GM18868 (cell line): ENCODE measurements around the gene ACER3.
A peak's percentile ranks its signal among the peaks of the same experiment; 100 is the strongest.
"Not testable (repeated sequence)": the region's sequence is repeated elsewhere in the genome, so short reads cannot be mapped to it uniquely, and the experiment has no call there.

Experiments
- ATAC-seq: cut with Tn5 transposase; IDR thresholded peaks from one replicate; pipeline ENCODE4 v1.9.1; 2021; ENCODE audit warnings: mild to moderate bottlenecking, moderate library complexity; ENCODE audit not compliant: unreplicated experiment

Gene ACER3

DNA sequence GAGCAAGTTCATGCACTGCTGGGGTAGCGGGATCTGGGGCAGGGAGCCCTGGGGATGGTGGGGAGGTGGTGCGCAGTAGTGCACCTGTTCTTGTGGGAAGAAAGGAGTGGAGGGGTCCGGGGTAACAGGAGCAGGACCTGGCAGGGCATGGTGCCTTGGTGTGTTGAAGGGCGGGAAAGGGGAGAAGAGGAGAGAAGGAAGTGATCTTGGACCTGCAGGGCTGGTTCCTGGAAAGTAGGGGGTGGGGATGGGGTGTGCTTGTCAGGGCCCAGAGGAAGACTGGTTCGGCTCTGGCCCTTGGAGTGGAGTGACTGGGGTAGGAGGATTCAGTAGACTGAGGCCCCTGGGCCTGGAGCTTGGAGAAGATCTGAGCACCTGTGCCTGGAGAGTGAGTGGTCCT is 195.2 kb downstream of the ACER3 start:
- ATAC-seq: no peak

DNA sequence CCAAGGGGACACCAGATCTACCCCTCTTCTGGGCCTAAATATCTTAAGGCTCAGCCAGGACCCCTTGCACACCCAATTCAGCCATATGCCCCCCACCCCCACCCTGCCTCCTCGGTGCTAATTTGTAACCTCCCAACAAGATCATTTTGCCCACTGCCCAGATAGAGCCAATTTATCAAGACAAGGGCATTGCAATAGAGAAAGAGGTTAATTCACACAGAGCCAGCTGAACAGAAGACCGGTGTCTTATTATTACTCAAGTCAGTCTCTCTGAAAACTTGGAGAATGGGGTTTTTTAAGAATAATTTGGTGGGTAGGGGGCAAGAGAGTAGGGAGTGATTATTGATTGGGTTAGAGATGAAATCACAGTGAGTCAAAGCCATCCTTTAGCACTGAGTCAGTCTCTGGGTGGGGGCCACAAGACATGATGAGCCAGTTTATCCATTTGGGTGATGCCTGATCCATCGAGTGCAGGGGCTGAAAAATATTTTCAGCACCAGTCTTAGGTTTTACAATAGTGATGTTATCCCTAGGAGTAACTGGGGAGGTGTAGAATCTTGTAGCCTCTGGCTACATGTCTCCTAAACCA is 196.2 kb downstream of the ACER3 start:
- ATAC-seq: no peak

GRCh38 chr11:77057938-77058474 is 197.3 kb downstream of the ACER3 start:
- ATAC-seq: no peak

DNA sequence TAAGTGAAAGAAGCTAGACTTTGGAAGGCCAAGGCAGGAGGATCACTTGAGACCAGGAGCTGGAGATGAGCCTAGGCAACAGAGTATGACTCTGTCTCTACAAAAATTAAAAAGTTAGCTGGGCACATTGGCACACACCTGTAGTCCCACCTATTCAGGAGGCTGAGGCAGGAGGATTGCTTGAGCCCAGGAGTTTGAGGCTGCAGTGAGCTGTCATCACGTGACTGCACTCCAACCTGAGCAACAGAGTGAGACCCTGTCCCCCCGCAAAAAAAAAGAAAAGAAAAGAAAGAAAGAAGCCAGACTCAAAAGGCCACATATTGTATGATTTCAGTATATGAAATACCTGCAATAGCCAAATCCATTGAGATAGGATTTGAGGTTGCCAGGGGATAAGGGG is 198.2 kb downstream of the ACER3 start:
- ATAC-seq: no peak

DNA sequence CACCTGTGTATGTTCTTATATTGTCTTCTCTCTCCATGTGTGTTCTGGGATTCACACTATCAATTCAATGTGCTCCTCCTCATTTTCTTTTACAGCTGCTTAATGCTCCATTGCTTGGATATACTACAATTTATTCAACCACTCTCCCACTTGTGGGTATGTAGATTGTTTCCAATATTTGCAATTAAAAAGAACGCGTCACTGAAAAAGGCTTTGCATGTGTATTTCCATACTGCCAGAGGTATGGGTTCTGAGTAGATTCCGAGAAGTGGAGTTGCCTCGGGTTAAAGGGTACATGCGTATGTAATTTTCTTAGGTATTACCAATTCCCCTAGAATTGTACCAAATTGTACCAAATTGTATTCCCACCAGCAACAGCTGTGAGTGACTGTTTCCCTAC is 199.1 kb downstream of the ACER3 start:
- ATAC-seq: no peak

DNA sequence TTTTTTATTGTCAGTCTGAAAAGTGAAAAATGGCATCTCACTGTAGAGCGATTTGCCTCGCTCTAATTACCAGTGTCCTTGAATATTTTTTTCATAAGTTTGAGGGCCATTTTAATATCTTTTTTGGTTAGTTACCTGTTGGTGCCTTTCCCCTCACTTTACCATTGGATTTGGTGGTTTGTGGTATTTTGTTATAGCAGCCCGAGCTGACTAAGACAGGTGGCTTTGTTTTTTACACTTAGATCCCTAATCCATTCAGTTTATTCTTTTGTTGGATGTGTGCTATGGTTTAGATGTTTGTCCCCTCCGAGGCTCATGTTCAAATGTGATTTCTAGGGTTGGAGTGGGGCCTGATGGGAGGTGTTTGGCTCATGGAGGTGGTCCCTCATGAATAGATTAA is 199.5 kb downstream of the ACER3 start:
- ATAC-seq: no peak

DNA sequence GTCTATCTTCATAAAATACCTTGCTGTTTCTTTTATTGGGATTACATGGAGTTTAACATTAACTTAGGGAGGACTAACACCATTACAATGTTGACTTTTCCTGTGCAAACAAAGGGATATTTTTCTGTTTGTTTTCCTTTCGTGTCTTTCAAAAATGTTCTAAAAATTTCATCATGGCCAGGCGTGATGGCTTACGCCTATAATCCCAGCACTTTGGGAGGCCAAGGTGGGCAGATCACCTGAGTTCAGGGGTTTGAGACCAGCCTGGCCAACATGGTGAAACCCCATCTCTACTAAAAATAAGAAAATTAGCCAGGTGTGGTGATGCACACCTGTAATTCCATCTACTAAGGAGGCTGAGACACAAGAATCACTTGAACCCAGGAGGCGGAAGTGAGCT is 200.5 kb downstream of the ACER3 start:
- ATAC-seq: not testable (repeated sequence)

- no peak for ATAC-seq
Observed at GRCh38 chr11:77062924-77063323, 202.2 kb downstream of the ACER3 start.

- no peak for ATAC-seq
Observed at GRCh38 chr11:77063407-77063806, 202.7 kb downstream of the ACER3 start.

DNA sequence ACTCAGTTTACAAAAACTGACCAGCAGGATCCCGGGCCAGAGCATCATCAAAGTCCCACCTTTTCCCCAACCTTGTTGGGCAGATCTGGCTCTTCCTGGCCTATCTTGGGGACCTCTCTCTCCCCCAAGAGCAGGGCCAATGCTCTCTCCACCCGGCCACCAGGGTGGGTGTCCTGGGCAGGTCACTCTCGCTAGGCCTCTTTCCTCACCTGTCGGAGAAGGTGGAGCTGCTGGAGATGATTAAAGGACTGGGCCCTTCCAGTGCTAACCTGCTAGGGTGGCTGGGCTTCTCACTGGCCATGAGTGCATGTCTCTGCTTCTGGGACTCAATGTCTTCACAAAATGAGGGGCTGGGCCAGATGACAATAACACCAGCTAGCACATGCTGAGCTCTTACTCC is 203.1 kb downstream of the ACER3 start:
- ATAC-seq: no peak

DNA sequence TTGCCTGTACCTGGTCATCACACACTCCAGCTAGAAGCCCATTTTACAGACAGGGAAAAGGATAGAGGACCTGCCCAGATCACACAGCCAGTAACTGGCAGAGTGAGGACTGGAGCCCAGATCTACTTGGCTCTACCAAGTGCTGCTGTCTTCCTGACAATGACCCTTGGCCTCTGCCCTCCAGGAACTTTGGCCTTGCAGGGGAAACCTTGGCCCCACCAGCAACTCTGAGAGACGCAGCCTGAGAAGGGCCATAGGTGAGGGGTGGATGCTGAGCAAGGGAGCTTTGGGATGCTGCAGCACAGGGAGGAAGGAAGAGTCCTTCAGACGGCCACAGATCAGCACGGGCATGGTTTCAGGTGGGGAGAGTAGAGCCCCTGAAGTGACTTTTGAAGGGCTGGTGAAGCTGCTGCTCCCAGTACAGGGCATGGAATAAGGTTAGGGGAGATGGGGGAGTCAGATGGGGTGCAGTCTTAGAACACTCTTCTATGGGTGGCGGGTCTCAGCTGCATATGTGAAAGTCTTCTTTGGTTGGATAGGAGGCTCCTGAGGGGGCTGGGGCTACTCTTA is 204.0 kb downstream of the ACER3 start:
- ATAC-seq: no peak

GRCh38 chr11:77065878-77066228 is 205.1 kb downstream of the ACER3 start:
- no peak for ATAC-seq

DNA sequence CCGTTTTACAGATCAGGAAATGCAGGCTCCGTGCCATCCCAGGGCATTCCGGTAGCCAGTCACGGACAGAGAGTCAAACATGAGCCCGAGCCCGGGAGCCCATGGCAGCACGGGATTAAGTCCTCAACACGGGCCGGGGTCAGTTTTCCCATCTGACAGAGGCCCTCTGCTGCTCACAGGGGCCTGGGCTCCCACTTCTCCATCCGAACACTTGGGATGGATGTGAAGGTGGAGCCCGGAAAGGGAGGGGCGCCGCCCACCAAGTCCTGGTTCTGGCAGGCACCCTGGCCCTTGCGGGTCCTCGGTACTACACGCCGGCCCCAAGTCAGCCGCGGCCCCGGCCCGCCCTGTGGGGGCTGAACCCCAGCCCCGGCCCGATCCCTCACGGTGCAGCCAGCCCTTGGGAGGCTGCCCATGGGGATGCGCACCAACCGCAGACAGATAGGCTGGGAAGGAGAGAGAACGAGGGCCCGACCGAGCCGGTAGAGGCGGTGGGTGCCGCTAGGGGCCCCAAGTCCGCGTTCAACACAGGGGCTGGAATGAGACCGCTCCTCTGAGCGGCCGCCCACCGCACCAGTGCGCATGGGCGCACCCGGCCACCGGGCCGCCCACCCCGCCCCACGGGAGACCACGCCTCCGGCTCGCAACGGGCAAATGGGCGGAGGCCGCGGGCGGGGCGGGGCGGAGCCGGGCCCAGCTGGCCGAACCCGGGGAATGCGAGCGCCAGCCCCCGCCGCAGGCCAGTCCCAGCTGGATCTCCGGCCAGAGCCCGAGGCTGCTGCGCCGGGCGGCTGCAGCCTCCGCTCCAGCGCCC is 205.7 kb downstream of the ACER3 start, which contains the start of gene CAPN5:
Gene CAPN5, plus strand, starts transcription at position 743 of the 814 bp plus-strand sequence. CDS start 17,916 bp downstream, outside the sequence.
- peak; percentile 93 for ATAC-seq

GRCh38 chr11:77067861-77068443 is 207.2 kb downstream of the ACER3 start:
- no peak for ATAC-seq

DNA sequence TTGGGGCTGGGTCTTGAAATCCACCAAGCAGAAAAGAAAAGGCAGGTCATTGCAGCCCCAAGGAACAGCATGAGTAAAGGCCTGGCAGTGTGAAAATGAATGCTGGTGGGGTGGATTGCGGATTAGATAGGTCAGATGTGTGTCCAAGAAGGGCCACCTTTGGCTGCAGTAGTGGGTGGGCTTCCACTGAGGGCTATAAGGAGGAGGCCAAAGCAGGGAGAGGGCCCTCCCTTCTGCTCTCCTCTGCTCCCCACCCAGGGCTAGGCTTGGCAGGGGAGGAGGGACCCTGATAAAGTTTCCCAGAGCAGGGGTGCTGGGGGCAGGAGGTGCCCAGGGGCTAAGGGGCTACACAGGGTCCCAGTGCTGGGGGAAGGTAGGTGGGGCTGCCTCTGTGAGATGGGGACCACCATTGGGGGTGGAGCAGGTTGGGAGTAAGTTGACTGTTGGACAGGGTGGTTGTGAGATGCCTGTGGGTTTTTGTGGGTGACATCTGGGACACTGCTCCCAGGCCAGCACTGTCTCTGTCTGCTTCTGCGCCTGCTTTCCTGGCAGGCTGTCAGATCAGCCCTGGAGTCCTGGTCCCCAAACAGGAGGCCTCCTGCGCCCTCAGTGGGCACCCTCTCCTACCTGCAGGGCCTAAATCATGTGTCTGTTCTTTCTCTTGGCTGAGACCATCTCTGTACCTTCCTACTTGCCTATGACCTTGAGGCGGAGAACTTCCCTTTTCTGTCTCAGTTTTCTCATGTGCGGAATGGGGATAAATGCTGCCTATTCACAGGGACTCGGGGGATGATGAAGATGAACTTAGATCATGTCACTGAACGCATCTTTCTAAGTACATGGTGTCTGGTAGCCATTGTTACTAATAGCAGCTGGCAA is 208.0 kb downstream of the ACER3 start:
- ATAC-seq: no peak

DNA sequence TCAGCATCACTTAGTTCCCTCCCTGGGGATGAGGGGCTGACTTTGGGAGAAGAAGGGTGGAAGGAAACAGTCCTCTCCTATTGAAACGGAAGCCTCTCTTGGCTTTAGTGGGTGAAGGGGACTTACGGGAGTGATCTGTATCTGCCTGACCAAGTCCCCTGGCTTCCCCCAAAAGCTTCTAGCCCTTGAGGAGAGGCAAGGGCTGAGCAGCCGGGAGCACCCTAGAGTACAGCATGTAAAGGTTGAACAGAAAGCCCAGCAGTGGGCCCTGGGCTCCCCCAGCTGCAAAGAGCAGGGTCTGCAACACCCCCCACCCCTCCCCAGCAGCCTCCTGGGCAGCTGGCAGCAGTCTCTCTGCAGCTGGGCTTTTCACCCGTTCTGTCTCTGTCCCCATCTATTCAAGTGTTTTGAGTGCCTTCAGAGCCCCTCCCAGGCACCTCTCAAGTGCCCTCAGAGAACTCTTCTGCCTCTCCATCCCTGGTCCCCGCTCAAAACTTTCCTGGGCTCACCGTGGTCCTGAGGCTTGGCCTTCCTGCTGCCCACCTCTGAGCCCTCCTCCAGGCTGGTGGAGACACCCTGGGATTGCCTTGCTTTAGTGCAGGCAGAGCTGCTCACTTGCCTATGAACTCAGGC is 208.7 kb downstream of the ACER3 start:
- no peak for ATAC-seq

GRCh38 chr11:77069969-77070582 is 209.4 kb downstream of the ACER3 start:
- ATAC-seq: no peak

GRCh38 chr11:77071077-77071476 is 210.4 kb downstream of the ACER3 start:
- ATAC-seq: no peak

GRCh38 chr11:77071671-77072605 is 211.2 kb downstream of the ACER3 start:
- ATAC-seq: no peak
